Natural killer cell treated with Interleukin-12 subunit alpha and Interleukin-12 subunit beta and Interleukin-15 and Interleukin-18, amount 100 ng/mL, for 72 hours (primary cell): Measurements from ENCODE around the gene B3GAT1. TPM values are rescaled to one million over a fixed set of nuclear protein-coding genes. Genes with fewer than 3 reads are reported as not detected.
A peak's percentile ranks its signal among the peaks of the same experiment; 100 is the strongest.
"Not testable (repeated sequence)": the region's sequence is repeated elsewhere in the genome, so short reads cannot be mapped to it uniquely, and the experiment has no call there.

Source experiments
- ATAC-seq, 2 donors: fragments of 150-1000 bp; cut with Tn5 transposase in 1 of 2; sonication (Bioruptor Pico), chemical (Tn5 transposase) in 1 of 2; 2 replicates each; pipeline ENCODE4 v1.10.0; 2021
- DNase-seq: peaks from one replicate; pipeline ENCODE4 v3.0.0; 2022; ENCODE audit warnings: low spot score
- H3K27ac Mint-ChIP-seq, 2 donors: 1 replicate in 1 of 2; 2 replicates in 1 of 2; pipeline ENCODE4 v1.8.0; 2022; ENCODE audit warnings: mixed read lengths in 2 of 2, mild to moderate bottlenecking in 1 of 2, moderate library complexity in 1 of 2
- H3K27me3 Mint-ChIP-seq, 2 donors: 1 replicate in 1 of 2; 2 replicates in 1 of 2; pipeline ENCODE4 v1.8.0; 2022; ENCODE audit warnings: mixed read lengths in 2 of 2
- H3K36me3 Mint-ChIP-seq: one replicate; pipeline ENCODE4 v1.8.0; 2022; ENCODE audit warnings: mixed read lengths
- H3K4me1 Mint-ChIP-seq, 2 donors: 1 replicate in 1 of 2; 2 replicates in 1 of 2; pipeline ENCODE4 v1.8.0; 2022; ENCODE audit warnings: low read depth in 2 of 2, mixed read lengths in 2 of 2, mild to moderate bottlenecking in 1 of 2
- H3K4me3 Mint-ChIP-seq: one replicate; pipeline ENCODE4 v1.8.0; 2022; ENCODE audit warnings: mixed read lengths
- H3K9me3 Mint-ChIP-seq: 2 replicates; pipeline ENCODE4 v1.8.0; 2022; ENCODE audit warnings: mixed read lengths
- total RNA-seq, 2 donors: library from RNA; stranded (reverse); gene quantifications; one replicate each; pipeline ENCODE4 v1.2.3, GENCODE V29; 2022

Gene B3GAT1
- total RNA-seq, 2 donors from 2014 or later: 5.4 to 10.2 TPM

DNA sequence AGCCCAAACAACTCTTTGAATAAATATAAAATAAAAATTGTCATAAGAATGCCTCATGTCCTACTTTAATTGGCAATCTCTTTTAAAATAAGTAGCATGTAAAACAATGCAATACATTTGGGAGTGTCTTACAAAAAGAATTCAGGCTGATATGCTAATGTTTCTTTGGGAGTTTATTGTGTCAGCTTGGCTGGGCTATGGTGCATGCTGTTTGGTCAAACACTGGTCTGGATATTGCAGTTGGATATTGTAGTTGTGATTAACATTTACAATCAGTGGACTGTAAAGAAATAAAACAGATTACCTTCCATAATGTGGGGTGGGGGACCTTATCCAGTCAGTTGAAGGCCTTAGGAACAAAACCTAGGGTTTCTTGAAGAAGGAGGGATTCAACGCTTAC is 37.0 kb upstream of the B3GAT1 start:
- Mint-ChIP-seq H3K4me1 (peaks cover 2 to 3% of the 10 kb centered on the region in 2 donors), H3K4me3 (no peak overlapping the region), H3K27ac (no peak overlapping the region), H3K9me3 (peaks cover 2% of the 10 kb centered on the region), H3K36me3 (peaks cover 3% of the 10 kb centered on the region), H3K27me3 (no peaks in the 10 kb centered on the region)
- no peak for DNase-seq
- no peak for ATAC-seq

DNA sequence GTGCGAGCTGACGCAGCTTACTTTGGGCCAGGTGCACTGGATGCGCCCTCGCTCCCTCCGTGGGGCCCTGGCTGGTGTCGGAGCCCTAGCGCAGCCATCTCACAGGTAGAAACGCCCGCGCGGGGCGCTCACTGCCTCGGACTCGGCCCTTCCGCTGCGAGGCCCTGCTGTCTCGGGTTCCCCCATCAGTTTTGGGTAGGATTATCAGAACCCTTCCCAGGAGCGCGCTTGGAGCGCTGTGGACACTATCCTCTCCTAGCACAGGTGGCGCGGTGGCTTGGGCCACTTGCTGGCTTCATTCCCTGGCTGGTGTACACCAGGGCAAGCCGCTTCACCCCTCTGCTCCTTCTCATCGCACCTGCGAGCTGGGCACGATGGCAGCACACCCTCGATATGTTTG is 35.7 kb upstream of the B3GAT1 start:
- Mint-ChIP-seq H3K9me3 (peaks cover 6% of the 10 kb centered on the region), H3K27me3 (no peaks in the 10 kb centered on the region), H3K4me1 (peaks cover 5 to 11% of the 10 kb centered on the region in 2 donors), H3K36me3 (peaks cover 5% of the 10 kb centered on the region), H3K4me3 (no peak overlapping the region), H3K27ac (no peak overlapping the region)
- ATAC-seq: no peak
- DNase-seq: no peak

DNA sequence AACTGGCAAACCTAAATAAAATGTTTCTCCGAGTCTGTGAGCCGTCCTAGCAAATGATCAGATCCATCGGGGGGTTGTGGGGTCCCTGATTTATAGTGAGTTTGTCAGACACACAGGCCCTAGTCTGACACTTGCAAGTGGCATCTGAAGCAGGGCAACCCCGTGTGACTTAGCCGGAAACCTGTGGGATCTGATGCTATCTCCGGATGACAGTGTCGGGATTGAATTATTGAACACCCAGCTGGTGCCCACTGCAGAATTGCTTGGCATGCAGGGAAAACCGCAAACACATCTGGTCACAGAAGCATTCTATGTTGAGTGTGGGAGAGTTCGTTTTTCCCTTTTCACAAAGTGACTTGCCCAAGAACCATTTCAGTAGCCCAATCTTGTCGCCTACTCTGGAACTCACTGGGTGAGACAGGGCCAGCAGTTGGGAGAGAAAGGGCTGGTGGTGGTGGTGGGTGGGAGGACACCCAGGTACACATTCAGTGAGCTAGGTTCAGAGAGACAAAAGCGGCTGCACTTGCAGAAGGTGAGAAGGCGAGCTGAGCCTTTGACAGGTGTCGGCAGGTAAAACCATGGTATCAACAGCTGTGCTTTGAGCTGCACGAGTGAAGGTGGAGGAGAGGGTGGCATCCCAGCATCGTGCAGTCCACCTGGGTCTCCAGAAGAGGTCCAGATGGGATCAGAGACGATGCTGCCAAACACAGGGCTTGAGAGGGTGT is 33.7 kb upstream of the B3GAT1 start:
- peaks cover 6% of the 10 kb centered on the region for H3K9me3 Mint-ChIP-seq
- peaks cover 5 to 14% of the 10 kb centered on the region in 2 donors for H3K4me1 Mint-ChIP-seq
- ATAC-seq (no peak), DNase-seq (no peak)
- H3K27ac Mint-ChIP-seq: no peak overlapping the region
- H3K4me3 Mint-ChIP-seq: no peak overlapping the region
- H3K36me3 Mint-ChIP-seq: peaks cover 5% of the 10 kb centered on the region
- no peaks in the 10 kb centered on the region for H3K27me3 Mint-ChIP-seq

DNA sequence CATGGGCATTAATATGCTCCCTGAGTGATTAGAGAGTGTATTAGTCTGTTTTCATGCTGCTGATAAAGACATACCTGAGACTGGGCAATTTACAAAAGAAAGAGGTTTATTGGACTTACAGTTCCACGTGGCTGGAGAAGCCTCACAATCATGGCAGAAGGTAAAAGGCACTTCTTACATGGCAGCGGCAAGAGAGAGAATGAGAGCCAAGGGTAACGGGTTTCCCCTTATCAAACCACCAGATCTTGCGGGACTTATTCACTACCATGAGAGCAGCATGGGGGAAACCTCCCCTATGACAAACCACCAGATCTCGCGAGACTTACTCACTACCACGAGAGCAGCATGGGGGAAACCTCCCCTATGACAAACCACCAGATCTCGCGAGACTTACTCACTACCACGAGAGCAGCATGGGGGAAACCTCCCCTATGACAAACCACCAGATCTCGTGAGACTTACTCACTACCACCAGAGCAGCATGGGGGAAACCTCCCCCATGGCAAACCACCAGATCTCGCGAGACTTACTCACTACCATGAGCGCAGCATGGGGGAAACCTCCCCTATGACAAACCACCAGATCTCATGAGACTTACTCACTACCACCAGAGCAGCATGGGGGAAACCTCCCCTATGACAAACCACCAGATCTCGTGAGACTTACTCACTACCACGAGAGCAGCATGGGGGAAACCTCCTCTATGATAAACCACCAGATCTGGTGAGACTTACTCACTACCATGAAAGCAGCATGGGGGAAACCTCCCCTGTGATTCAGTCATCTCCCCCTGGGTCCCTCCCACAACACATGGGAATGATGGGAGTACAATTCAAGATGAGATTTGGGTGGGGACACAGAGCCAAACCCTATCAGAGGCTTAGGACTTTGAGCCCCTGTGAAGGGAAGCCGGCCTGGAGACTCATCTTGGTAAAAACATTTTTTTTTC is 32.4 kb upstream of the B3GAT1 start:
- not testable (repeated sequence) for DNase-seq, H3K9me3 Mint-ChIP-seq, H3K36me3 Mint-ChIP-seq, H3K4me3 Mint-ChIP-seq, H3K27me3 Mint-ChIP-seq
- ATAC-seq: peak in 1 of 2 donors; percentile 67
- Mint-ChIP-seq H3K4me1 (peaks cover 5 to 17% of the 10 kb centered on the region in 2 donors), H3K27ac (peak overlapping the region in 1 of 2 donors; percentile 18)

DNA sequence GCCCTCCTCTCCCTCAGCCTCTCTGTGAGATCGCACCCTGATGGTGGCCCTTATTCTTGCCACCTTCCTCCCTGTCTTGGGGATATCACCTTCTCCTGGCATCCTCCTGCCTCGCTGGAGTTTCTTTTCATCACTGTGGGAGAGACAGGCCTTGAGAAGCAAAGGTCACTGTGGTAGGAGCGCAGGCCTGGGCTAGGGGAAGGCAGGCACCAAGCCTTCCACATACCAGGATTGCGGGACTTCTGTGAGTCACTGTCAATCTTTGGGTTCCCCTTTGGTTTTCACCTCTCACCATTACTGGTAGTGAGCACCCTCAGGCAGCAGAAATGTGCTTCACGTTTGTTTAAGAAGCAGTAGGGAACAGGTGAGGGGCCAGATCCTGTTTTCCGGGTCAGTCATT is 31.2 kb upstream of the B3GAT1 start:
- H3K9me3 Mint-ChIP-seq: peaks cover 6% of the 10 kb centered on the region
- ATAC-seq (no peak), DNase-seq (no peak)
- peaks cover 5% of the 10 kb centered on the region for H3K36me3 Mint-ChIP-seq
- peak overlapping the region in 1 of 2 donors; percentile 19 for H3K27ac Mint-ChIP-seq
- peaks cover 5 to 17% of the 10 kb centered on the region in 2 donors for H3K4me1 Mint-ChIP-seq
- no peak overlapping the region for H3K4me3 Mint-ChIP-seq
- no peaks in the 10 kb centered on the region for H3K27me3 Mint-ChIP-seq

DNA sequence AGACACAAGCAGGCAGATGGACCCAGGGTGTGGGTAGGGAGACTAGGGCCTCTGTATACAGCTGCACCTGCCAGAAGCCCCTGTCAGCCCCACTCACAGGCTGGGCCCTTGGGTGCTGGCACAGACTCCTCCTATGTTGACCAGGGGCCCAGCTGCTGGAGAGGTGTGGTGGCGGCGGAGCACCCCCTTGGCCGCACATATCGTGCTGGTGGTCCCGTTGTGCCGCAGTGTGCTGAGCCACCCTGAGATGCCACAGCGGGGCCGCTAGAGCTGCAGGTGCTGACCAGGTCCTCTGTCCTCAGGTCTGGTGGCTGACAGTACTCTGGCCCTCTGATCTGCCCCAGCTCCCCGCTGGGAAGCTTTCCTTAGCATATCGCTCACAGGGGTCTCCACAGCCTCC is 30.2 kb upstream of the B3GAT1 start:
- ATAC-seq (no peak), DNase-seq (no peak)
- Mint-ChIP-seq H3K9me3 (peaks cover 6% of the 10 kb centered on the region), H3K4me1 (peaks cover 6 to 17% of the 10 kb centered on the region in 2 donors), H3K36me3 (peaks cover 5% of the 10 kb centered on the region), H3K27me3 (no peaks in the 10 kb centered on the region), H3K27ac (no peak overlapping the region), H3K4me3 (no peak overlapping the region)

DNA sequence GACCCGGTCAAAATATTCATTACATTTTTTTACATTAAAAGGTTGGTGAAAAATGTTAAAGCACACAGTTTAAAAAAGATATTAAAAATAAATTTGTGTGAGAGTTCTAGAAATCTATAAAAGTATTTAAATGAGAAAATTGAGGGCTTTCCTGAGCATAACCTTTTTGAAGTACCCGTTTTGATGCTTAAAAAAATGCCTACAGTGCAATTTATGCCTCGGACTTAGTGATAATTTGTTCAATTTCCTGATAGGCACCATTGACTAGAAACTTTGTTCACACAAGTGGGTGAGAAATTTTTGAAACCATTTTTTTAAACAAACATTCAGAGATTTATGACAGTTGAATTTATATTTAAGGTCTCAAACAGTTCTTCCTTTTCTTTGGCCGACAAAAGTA is 29.7 kb upstream of the B3GAT1 start:
- DNase-seq (no peak), ATAC-seq (no peak)
- Mint-ChIP-seq H3K9me3 (peaks cover 6% of the 10 kb centered on the region), H3K4me1 (peaks cover 9 to 17% of the 10 kb centered on the region in 2 donors), H3K27ac (no peak overlapping the region), H3K36me3 (peaks cover 5% of the 10 kb centered on the region), H3K4me3 (no peak overlapping the region), H3K27me3 (no peaks in the 10 kb centered on the region)

DNA sequence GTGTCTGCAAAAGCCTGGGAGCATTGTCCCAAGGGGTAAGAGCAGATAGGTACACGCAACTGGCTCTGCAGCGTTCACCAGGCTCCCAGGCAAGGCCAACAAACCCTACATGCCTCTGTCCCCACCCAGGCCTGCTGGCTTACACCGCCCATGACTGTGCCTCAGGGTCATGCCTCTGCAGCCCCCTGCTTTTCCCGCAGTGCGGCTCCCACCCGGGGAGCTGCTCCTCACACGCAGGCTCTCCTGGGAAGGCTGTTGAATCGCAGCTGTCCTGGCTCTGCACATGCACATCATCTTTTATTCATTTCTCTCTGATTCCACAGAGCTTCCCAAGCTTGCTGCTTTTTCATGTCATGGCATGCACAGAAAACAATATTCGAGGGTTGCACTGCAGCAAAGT is 29.2 kb upstream of the B3GAT1 start:
- DNase-seq: no peak
- no peak overlapping the region for H3K27ac Mint-ChIP-seq
- no peaks in the 10 kb centered on the region for H3K27me3 Mint-ChIP-seq
- peaks cover 9 to 17% of the 10 kb centered on the region in 2 donors for H3K4me1 Mint-ChIP-seq
- H3K36me3 Mint-ChIP-seq: peaks cover 5% of the 10 kb centered on the region
- no peak for ATAC-seq
- H3K9me3 Mint-ChIP-seq: peaks cover 6% of the 10 kb centered on the region
- no peak overlapping the region for H3K4me3 Mint-ChIP-seq

DNA sequence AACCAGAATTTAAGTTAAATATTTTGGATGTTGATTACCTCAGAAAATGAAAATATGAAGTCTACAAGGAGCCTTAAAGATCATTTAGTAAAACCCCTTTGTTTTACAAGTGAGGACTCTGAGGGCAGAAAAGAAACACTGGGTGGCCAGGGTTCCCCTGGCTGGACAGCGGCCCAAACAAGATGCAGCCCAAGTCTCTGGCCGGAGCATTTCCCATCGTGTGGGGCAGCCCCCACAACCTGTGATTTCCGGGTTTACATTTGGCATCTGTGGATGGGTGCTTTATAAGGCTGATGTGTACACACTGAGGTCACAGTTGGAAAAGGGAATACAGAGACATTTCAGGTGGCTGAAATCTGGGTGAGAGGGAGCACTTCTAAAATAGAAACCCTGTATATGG is 28.8 kb upstream of the B3GAT1 start:
- peaks cover 5% of the 10 kb centered on the region for H3K36me3 Mint-ChIP-seq
- no peak overlapping the region for H3K4me3 Mint-ChIP-seq
- H3K27me3 Mint-ChIP-seq: no peaks in the 10 kb centered on the region
- no peak for DNase-seq
- H3K9me3 Mint-ChIP-seq: peaks cover 6% of the 10 kb centered on the region
- no peak overlapping the region for H3K27ac Mint-ChIP-seq
- no peak for ATAC-seq
- peaks cover 9 to 17% of the 10 kb centered on the region in 2 donors for H3K4me1 Mint-ChIP-seq

DNA sequence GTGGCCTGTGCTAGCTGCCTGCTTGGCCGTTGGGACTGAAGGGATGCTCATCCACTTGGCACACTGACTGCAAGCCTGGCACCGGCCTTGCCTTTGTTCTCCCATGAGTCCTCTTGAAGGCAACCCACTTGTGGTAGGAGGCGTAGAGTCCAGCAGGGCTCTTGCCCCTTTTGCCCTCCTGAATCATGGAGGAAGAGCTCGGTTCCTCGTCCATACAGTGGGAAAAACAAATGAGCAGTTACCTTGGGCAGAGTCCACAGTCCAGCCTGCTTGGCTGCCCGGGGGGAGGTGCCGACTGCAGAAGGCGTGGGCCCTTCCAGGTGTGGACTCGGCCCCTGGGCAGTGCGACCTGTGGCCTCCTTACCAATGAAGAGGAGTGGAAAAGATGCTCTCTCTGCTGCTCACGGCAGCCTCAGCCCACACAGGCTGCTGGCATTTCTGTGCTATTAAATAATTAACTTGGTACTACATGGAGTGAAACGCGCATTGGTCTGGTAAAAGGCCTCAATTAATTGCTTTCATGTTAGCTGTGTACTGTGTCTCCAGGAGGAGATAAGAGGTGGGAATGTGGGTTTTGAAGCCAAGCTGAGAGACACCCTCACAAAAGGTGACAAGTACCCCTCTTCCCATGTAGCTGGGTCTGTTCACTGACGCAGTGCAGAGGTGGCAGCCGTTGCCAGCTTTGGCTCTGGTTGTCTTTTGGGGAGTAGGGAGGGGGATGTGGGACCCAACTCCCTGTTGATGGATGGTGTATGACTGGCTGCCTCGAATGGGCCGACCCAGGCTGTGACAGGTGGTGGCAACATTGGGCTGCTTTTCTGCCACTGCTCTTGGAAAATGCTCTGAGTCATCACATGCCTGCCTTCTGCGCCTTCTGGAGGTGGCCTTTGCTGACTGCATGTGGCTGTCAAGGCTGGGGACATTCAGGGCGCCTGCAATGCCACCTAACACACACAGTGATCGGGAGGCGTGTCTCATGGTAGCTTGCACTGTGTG is 26.8 kb upstream of the B3GAT1 start:
- Mint-ChIP-seq H3K36me3 (peaks cover under 1% of the 10 kb centered on the region), H3K27ac (no peak overlapping the region), H3K9me3 (peaks cover 2% of the 10 kb centered on the region), H3K4me1 (peaks cover 4 to 13% of the 10 kb centered on the region in 2 donors), H3K27me3 (no peaks in the 10 kb centered on the region), H3K4me3 (no peak overlapping the region)
- ATAC-seq: no peak
- DNase-seq: no peak

DNA sequence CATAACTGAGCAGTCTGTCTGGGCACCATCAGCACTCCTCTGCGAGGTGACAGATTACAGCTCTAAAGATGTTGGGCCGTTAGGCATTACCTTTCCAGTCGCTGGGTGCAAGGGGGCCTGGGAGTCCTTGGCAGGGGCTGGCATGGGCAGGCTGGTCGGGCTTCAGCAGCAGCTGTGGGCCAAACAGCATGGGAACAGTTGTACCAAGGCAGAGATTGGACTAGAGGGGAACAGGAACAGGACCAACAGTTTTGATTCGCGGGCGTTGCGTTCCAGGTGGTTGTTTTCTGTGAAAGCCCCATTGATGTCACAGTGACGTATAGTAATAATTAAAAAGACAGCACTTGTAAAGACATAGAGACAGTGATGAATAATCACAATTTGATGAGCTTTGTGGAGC is 25.8 kb upstream of the B3GAT1 start:
- Mint-ChIP-seq H3K4me3 (no peak overlapping the region), H3K4me1 (peaks cover 4 to 6% of the 10 kb centered on the region in 2 donors), H3K9me3 (no peaks in the 10 kb centered on the region), H3K27ac (no peak overlapping the region), H3K36me3 (no peaks in the 10 kb centered on the region), H3K27me3 (no peaks in the 10 kb centered on the region)
- ATAC-seq (no peak), DNase-seq (no peak)

DNA sequence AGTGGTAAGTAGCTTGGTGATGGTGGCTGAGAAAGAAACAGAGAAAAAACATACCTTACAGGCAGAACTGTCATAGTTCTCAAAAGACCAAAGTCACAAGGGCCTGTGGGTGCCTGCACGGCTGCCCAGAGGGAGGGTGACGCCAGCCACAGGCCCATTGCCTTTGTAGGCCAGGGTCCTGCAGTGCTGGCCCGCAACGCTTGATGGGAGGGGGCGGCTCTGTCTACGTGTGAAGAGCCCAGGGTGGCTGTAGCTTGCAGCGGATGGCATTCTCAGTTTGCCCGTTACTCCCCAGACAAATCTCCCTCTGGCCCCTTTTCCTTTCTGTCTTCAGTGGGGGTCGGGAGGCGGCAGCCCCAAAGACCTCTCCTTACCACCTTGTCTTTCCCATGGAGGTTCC is 24.7 kb upstream of the B3GAT1 start:
- H3K4me1 Mint-ChIP-seq: peaks cover 3 to 4% of the 10 kb centered on the region in 2 donors
- H3K27ac Mint-ChIP-seq: no peak overlapping the region
- H3K36me3 Mint-ChIP-seq: no peaks in the 10 kb centered on the region
- no peak for ATAC-seq
- DNase-seq: no peak
- H3K4me3 Mint-ChIP-seq: no peak overlapping the region
- no peaks in the 10 kb centered on the region for H3K27me3 Mint-ChIP-seq
- no peaks in the 10 kb centered on the region for H3K9me3 Mint-ChIP-seq

DNA sequence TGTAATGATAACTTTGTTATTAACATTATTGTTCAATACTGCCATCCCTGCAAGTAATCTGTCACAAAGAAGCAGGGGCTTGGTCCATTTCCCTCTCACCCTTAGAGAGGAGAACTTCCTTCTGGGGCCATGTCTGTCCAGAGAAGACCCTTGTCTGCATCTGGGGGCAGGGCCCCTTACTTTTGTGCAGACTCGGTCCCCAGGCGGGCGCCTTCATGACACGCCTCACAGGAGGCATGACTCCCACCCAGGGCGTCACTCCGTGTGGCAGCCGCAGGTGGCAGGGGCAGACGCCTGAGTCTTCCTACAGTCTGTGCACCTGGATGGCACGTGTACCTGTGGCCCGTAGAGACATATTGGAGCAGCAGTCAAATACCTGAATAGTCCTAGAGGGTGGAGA is 21.8 kb upstream of the B3GAT1 start:
- H3K27me3 Mint-ChIP-seq: peaks cover 0 to 2% of the 10 kb centered on the region in 2 donors
- ATAC-seq (no peak), DNase-seq (no peak)
- H3K9me3 Mint-ChIP-seq: no peaks in the 10 kb centered on the region
- no peak overlapping the region for H3K4me3 Mint-ChIP-seq
- no peaks in the 10 kb centered on the region for H3K36me3 Mint-ChIP-seq
- H3K27ac Mint-ChIP-seq: no peak overlapping the region
- H3K4me1 Mint-ChIP-seq: peaks cover 0 to 4% of the 10 kb centered on the region in 2 donors
